KMS-11 (cell line): ENCODE measurements around the gene MRM1.

Source experiments
- H2AFZ ChIP-seq: fragments of 200-600 bp; sonication (generic); 2 replicates; pipeline ENCODE4 v1.6.1; 2016; ENCODE audit warnings: antibody characterized with exemption, mixed run types, low read depth
- H3K27ac ChIP-seq: fragments of 200-600 bp; sonication (generic); 2 replicates; pipeline ENCODE4 v1.6.1; 2016; ENCODE audit warnings: mild to moderate bottlenecking, mixed run types
- H3K27me3 ChIP-seq: fragments of 200-600 bp; sonication (generic); 2 replicates; pipeline ENCODE4 v1.6.1; 2017; ENCODE audit warnings: mild to moderate bottlenecking, low read depth, mixed run types, moderate library complexity; ENCODE audit not compliant: insufficient read depth
- H3K36me3 ChIP-seq: fragments of 200-600 bp; sonication (generic); 2 replicates; pipeline ENCODE4 v1.6.1; 2017; ENCODE audit warnings: mild to moderate bottlenecking, mixed run types; ENCODE audit not compliant: insufficient read depth
- H3K4me1 ChIP-seq: fragments of 200-600 bp; sonication (generic); 2 replicates; pipeline ENCODE4 v1.6.1; 2016; ENCODE audit warnings: mild to moderate bottlenecking, low read depth, mixed run types; ENCODE audit not compliant: poor library complexity, severe bottlenecking
- H3K4me2 ChIP-seq: fragments of 200-600 bp; sonication (generic); 2 replicates; pipeline ENCODE4 v1.7.0; 2016; ENCODE audit warnings: mild to moderate bottlenecking, mixed run types
- H3K4me3 ChIP-seq: fragments of 200-600 bp; sonication (generic); IDR thresholded peaks from 2 replicates; pipeline ENCODE4 v1.6.1; 2017; ENCODE audit warnings: low read depth, low read length, mixed read lengths; ENCODE audit not compliant: insufficient read depth
- H3K79me2 ChIP-seq: fragments of 200-600 bp; sonication (generic); 2 replicates; pipeline ENCODE4 v1.6.1; 2016; ENCODE audit warnings: low read depth, mixed run types; ENCODE audit not compliant: insufficient read depth
- H3K9ac ChIP-seq: fragments of 200-600 bp; sonication (generic); 2 replicates; pipeline ENCODE4 v1.6.1; 2016; ENCODE audit warnings: mild to moderate bottlenecking, mixed run types
- H4K20me1 ChIP-seq: fragments of 200-600 bp; sonication (generic); 2 replicates; pipeline ENCODE4 v1.6.1; 2016; ENCODE audit warnings: mild to moderate bottlenecking, mixed run types; ENCODE audit not compliant: insufficient read depth
- TF ChIP-seq, protein P1 (sequence below): fragments of 200-600 bp; sonication (generic); conservative IDR thresholded peaks from 2 replicates; pipeline ENCODE4 v1.6.1; 2017; ENCODE audit warnings: low read depth, mild to moderate bottlenecking, antibody characterized with exemption, low read length, moderate library complexity, mixed read lengths

The MRM1 gene

DNA sequence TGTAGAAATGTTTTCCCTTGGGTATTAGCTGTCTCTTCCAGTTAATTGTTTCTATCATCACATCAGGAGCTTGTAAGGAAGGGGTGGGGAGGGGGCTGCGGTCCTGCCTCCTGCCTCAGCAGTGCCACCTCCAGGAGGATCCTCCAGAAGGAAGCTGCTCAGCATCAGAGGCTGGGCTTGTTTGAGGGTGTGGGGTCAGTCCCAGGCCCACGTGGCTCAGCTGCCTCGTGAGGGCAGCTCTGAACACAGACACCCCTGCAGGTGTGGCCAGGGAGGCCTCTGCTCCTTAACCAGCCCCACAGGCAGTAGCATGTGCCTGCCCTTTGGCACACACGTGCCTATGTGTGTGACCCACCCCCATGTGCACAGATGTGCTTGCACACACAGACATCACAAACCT lies 46.3 kb downstream of the MRM1 start:
- Histone ChIP-seq H3K9ac (no peak overlapping the region), H3K27ac (no peak overlapping the region)
- TF ChIP-seq, protein P1, sequence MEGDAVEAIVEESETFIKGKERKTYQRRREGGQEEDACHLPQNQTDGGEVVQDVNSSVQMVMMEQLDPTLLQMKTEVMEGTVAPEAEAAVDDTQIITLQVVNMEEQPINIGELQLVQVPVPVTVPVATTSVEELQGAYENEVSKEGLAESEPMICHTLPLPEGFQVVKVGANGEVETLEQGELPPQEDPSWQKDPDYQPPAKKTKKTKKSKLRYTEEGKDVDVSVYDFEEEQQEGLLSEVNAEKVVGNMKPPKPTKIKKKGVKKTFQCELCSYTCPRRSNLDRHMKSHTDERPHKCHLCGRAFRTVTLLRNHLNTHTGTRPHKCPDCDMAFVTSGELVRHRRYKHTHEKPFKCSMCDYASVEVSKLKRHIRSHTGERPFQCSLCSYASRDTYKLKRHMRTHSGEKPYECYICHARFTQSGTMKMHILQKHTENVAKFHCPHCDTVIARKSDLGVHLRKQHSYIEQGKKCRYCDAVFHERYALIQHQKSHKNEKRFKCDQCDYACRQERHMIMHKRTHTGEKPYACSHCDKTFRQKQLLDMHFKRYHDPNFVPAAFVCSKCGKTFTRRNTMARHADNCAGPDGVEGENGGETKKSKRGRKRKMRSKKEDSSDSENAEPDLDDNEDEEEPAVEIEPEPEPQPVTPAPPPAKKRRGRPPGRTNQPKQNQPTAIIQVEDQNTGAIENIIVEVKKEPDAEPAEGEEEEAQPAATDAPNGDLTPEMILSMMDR = no peak

DNA sequence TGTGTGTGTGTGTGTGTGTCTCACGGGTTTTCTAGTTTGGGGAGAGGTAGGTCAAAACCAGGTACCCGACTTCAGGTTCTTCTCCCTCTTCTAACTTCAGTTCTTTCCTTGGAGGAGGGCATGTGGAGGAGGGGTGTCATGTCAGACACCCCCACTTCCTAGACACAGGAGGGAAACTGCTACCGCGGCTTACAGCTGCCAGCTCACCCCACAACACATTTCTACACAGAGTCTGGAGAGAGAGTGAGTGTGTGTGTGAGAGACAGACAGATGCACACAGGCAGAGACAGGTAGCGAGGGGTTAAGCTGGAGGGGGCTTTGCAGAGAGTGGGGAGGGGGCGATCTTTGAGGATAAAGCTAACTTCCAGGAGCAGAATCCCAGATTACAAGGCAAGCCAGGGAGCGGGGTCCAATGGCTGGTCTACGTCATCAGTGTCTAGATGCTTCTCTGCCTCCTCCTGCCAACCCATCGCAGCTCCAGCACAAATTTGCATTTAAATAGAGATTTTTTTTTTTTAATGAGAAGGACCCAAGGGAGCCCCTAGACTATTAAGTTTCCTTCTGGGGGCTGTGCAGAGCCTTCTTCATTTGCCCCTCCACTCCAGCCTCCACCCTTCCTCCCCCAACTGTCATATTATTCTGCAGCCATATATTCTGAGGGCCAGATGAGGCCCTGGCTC lies 48.9 kb downstream of the MRM1 start:
- Histone ChIP-seq H3K4me1 (no peaks in the 10 kb centered on the region), H3K79me2 (no peaks in the 10 kb centered on the region), H3K27ac (no peak overlapping the region), H3K4me2 (no peak overlapping the region), H2AFZ (no peak overlapping the region), H3K27me3 (no peaks in the 10 kb centered on the region), H3K4me3 (no peak overlapping the region), H4K20me1 (no peaks in the 10 kb centered on the region), H3K36me3 (no peaks in the 10 kb centered on the region), H3K9ac (no peak overlapping the region)
- TF ChIP-seq, protein P1 = no peak

More for the DNA sequence above, 46.3 kb downstream of the MRM1 start:
- no peaks in the 10 kb centered on the region for H3K4me1 ChIP-seq
- no peaks in the 10 kb centered on the region for H3K36me3 ChIP-seq
- no peaks in the 10 kb centered on the region for H3K79me2 ChIP-seq
- H3K27me3 ChIP-seq = no peaks in the 10 kb centered on the region
- no peaks in the 10 kb centered on the region for H4K20me1 ChIP-seq
- H3K4me3 ChIP-seq = no peak overlapping the region
- H2AFZ ChIP-seq = no peak overlapping the region
- no peak overlapping the region for H3K4me2 ChIP-seq

DNA sequence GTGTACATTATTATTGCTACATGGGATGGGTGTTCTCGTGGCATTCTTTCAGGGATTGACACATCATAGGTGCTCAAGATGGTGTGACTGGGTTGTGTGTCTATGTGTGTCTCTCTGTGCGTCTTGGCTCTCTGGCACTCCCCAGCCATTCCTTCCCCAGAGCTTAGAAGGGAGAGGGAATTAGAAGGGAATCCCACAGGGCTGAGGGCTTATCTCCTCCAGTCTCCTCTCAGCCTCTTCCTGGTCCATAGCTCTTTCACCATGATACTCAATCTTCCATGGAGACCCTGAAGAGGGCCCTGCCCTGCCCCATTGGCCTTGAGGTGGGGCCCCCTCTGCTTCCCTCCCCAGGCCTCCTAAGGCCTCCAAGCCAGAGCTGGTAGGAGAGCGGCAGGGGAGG lies 52.0 kb downstream of the MRM1 start:
- Histone ChIP-seq H3K4me3 (no peak overlapping the region), H3K4me1 (no peaks in the 10 kb centered on the region), H3K27me3 (no peaks in the 10 kb centered on the region), H3K36me3 (no peaks in the 10 kb centered on the region), H4K20me1 (no peaks in the 10 kb centered on the region), H3K9ac (no peak overlapping the region), H3K79me2 (no peaks in the 10 kb centered on the region), H3K27ac (no peak overlapping the region), H2AFZ (no peak overlapping the region), H3K4me2 (no peak overlapping the region)
- TF ChIP-seq, protein P1 = no peak

DNA sequence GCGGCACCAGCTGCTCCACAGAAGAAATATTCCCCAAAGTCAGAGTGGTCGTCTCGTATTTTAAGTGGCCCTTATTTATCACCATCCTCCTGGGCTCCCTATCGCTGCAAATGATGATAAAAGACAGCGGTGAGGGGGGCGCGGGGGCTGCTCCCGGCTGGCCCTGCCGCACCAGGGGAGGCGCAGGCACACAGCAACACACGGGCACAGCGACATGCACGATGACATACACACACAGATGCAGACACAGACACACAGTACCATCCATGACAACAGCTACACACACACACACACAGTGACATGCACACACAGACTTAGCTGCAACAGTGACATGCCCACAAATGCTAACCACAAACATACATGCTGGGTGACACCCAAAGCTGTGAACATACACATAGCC lies 52.5 kb downstream of the MRM1 start:
- no peaks in the 10 kb centered on the region for H3K36me3 ChIP-seq
- TF ChIP-seq, protein P1 = no peak
- no peak overlapping the region for H3K4me2 ChIP-seq
- no peaks in the 10 kb centered on the region for H4K20me1 ChIP-seq
- no peak overlapping the region for H2AFZ ChIP-seq
- no peak overlapping the region for H3K4me3 ChIP-seq
- H3K4me1 ChIP-seq = no peaks in the 10 kb centered on the region
- H3K27ac ChIP-seq = no peak overlapping the region
- no peak overlapping the region for H3K9ac ChIP-seq
- H3K79me2 ChIP-seq = no peaks in the 10 kb centered on the region
- no peaks in the 10 kb centered on the region for H3K27me3 ChIP-seq
